Gastrocnemius medialis (tissue), 4 donors: ENCODE results near the gene GRIK4. TPM values are rescaled to one million over a fixed set of nuclear protein-coding genes. Genes with fewer than 3 reads are reported as not detected.

Source experiments
- ATAC-seq, 2 donors: fragments of 150-250 bp; one replicate each; pipeline ENCODE4 v1.9.1; 2016
- DNase-seq, 2 donors: peaks; one replicate each; pipeline ENCODE4 v3.0.0-alpha.2; 2019
- H3K27ac ChIP-seq, 4 donors: fragments of 200-600 bp; sonication (generic); 1 replicate in 1 of 4; 2 replicates in 3 of 4; pipeline ENCODE4 v1.5.1; 2016 to 2018; ENCODE audit warnings: mild to moderate bottlenecking in 2 of 4, moderate library complexity in 1 of 4
- H3K27me3 ChIP-seq, 3 donors: fragments of 200-600 bp; sonication (generic) in 2 of 3; 1 replicate in 1 of 3; 2 replicates in 2 of 3; pipeline versions ENCODE4 v1.5.1 to v1.6.0; 2016 to 2019; ENCODE audit warnings: mild to moderate bottlenecking in 1 of 3, moderate library complexity in 1 of 3
- H3K36me3 ChIP-seq, 2 donors: fragments of 200-600 bp; sonication (generic) in 1 of 2; one replicate each; pipeline ENCODE4 v1.5.1; 2017 to 2018
- H3K4me1 ChIP-seq, 2 donors: fragments of 200-600 bp; sonication (generic) in 1 of 2; one replicate each; pipeline ENCODE4 v1.5.1; 2016 to 2017; ENCODE audit warnings: mild to moderate bottlenecking in 2 of 2
- H3K4me3 ChIP-seq, 4 donors: fragments of 200-600 bp; sonication (generic) in 3 of 4; 1 replicate in 1 of 4; 2 replicates in 3 of 4; pipeline ENCODE4 v1.5.1; 2016 to 2019; ENCODE audit warnings: mild to moderate bottlenecking in 2 of 4
- H3K9me3 ChIP-seq, 3 donors: fragments of 200-600 bp; sonication (generic) in 2 of 3; 1 replicate in 1 of 3; 2 replicates in 2 of 3; pipeline ENCODE4 v1.5.1; 2016 to 2019
- POLR2A ChIP-seq, 2 donors: fragments of 450-650 bp; IDR thresholded peaks; one replicate each; pipeline ENCODE4 v1.6.1; 2017; ENCODE audit warnings: antibody characterized with exemption in 2 of 2, mild to moderate bottlenecking in 2 of 2, moderate library complexity in 2 of 2
- in situ Hi-C, 4 donors: fragments of 200-750 bp; cut with MboI; loops; one replicate each; pipeline versions ENCODE4 v1.15.0 to v1.8.0; 2017; ENCODE audit warnings: low sequenced_read_pairs in 4 of 4
- intact Hi-C: fragments of 100-400 bp; cut with DNase I; formaldehyde crosslinking; loops from one replicate; pipeline ENCODE4 v1.15.1; 2023; ENCODE audit warnings: low total_unique reads
- total RNA-seq, 4 donors: library from RNA; depleted of rRNA; stranded (reverse); fragments of >200 nt; gene quantifications; one replicate each; pipeline versions ENCODE4 v1.1.0 to v1.2.3, GENCODE V29; 2016
- TF ChIP-seq, protein P1 (sequence below), 5 experiments: fragments of 450-650 bp in 3 of 5; fragments of 200-600 bp in 2 of 5; sonication (generic) in 2 of 5; IDR thresholded peaks in 4 of 5; conservative IDR thresholded peaks in 1 of 5; 1 replicate in 4 of 5; 2 replicates in 1 of 5; pipeline ENCODE4 v1.5.1; 2016 to 2019; ENCODE audit warnings: antibody characterized with exemption in 5 of 5, mild to moderate bottlenecking in 3 of 5, moderate library complexity in 3 of 5

The GRIK4 gene
- total RNA-seq, 4 donors from 2014 or later = 0.42 TPM; not detected in 3

DNA sequence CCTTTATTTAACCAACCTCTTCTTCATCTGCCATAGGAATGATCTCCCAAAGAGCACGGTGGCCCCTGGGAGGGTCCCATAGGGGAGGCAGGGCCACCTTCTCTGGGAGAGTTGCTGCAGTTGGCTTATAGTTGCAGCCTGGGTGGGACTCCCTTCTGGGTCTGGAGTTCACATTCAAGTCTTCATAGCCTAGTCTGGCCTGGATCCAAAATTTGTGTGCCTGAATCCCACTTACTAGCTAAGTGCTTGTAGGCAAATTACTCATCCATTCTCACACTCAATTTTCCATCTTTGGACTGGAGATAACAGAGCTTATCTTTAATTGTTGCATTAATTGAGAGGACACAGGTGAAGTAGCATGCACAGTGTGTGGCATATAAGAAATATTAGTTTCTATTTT is 163.6 kb downstream of the GRIK4 start:
- DNase-seq = no peak
- H3K36me3 ChIP-seq = no peaks in the 10 kb centered on the region
- no peak for ATAC-seq
- no peak for TF ChIP-seq POLR2A (IDR thresholded peaks at IDR 0.05)
- TF ChIP-seq, protein P1, sequence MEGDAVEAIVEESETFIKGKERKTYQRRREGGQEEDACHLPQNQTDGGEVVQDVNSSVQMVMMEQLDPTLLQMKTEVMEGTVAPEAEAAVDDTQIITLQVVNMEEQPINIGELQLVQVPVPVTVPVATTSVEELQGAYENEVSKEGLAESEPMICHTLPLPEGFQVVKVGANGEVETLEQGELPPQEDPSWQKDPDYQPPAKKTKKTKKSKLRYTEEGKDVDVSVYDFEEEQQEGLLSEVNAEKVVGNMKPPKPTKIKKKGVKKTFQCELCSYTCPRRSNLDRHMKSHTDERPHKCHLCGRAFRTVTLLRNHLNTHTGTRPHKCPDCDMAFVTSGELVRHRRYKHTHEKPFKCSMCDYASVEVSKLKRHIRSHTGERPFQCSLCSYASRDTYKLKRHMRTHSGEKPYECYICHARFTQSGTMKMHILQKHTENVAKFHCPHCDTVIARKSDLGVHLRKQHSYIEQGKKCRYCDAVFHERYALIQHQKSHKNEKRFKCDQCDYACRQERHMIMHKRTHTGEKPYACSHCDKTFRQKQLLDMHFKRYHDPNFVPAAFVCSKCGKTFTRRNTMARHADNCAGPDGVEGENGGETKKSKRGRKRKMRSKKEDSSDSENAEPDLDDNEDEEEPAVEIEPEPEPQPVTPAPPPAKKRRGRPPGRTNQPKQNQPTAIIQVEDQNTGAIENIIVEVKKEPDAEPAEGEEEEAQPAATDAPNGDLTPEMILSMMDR (IDR thresholded peaks at IDR 0.05 in 4 of 5, conservative IDR thresholded peaks at IDR 0.05 in 1 of 5) = no peak
- no peaks in the 10 kb centered on the region for H3K4me1 ChIP-seq
- H3K4me3 ChIP-seq = no peak overlapping the region
- H3K27me3 ChIP-seq = no peaks in the 10 kb centered on the region
- no peaks in the 10 kb centered on the region for H3K9me3 ChIP-seq
- no peak overlapping the region for H3K27ac ChIP-seq
- in situ Hi-C loops (no loop called here), intact Hi-C loops (no loop called here)

DNA sequence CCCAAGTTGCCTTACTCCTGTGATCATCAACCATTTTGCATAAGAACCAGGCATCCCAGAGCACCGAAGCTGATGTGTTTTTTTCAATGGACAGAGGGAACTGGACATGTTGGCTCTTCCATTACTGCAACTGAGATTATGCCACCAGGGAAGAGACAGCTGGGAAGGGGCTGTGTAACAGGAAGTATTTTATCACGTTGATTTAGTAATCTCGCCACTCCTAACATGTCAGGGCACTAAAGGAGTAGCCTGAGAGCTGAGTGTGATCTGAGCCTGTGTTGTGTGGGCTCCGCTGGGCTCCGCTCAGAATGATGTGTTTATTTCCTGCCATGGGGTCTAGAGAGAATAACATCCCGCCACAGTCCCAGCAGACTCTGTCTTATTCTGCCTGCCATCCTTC is 165.4 kb downstream of the GRIK4 start:
- TF ChIP-seq, protein P1 (IDR thresholded peaks at IDR 0.05 in 4 of 5, conservative IDR thresholded peaks at IDR 0.05 in 1 of 5) = no peak
- no peak for TF ChIP-seq POLR2A (IDR thresholded peaks at IDR 0.05)
- Histone ChIP-seq H3K27ac (no peak overlapping the region), H3K4me3 (no peak overlapping the region), H3K27me3 (peaks cover 0 to 5% (median 0%) of the 10 kb centered on the region in 3 donors), H3K4me1 (no peaks in the 10 kb centered on the region), H3K9me3 (no peaks in the 10 kb centered on the region), H3K36me3 (no peaks in the 10 kb centered on the region)
- DNase-seq (no peak), ATAC-seq (no peak)
- in situ Hi-C loops = no loop called here
- intact Hi-C loops = no loop called here

DNA sequence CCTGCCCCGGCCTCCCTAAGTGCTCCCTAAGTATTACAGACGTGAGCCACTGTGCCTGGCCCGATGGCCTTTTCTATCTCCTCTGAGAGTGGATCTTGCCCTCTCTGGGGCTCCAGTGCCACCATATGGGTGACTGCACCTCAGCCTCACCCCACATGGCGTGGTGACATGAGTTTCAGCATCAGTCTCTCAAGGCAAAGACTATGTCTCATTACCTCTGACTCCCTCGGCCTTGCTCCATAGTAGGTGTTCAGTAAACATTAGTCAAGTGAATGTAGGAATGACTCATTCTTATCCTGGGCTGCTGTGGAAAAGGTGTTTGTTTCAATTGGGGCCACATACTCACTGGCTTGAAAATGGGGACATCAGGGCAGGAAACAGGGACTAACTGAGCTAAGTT is 168.8 kb downstream of the GRIK4 start:
- intact Hi-C loops (no loop called here), in situ Hi-C loops (loop anchor here in 3 of 4 donors (10.0 kb wide), 2 partner anchors 166 to 176 kb away; partner anchors contain the start of gene GRIK4 (in 2 of the 3))
- Histone ChIP-seq H3K27ac (no peak overlapping the region), H3K27me3 (peaks cover 0 to 5% (median 0%) of the 10 kb centered on the region in 3 donors), H3K36me3 (no peaks in the 10 kb centered on the region), H3K4me3 (no peak overlapping the region), H3K9me3 (no peaks in the 10 kb centered on the region), H3K4me1 (no peaks in the 10 kb centered on the region)
- no peak for ATAC-seq
- DNase-seq = no peak
- no peak for TF ChIP-seq POLR2A (IDR thresholded peaks at IDR 0.05)
- TF ChIP-seq, protein P1 (IDR thresholded peaks at IDR 0.05 in 4 of 5, conservative IDR thresholded peaks at IDR 0.05 in 1 of 5) = no peak

DNA sequence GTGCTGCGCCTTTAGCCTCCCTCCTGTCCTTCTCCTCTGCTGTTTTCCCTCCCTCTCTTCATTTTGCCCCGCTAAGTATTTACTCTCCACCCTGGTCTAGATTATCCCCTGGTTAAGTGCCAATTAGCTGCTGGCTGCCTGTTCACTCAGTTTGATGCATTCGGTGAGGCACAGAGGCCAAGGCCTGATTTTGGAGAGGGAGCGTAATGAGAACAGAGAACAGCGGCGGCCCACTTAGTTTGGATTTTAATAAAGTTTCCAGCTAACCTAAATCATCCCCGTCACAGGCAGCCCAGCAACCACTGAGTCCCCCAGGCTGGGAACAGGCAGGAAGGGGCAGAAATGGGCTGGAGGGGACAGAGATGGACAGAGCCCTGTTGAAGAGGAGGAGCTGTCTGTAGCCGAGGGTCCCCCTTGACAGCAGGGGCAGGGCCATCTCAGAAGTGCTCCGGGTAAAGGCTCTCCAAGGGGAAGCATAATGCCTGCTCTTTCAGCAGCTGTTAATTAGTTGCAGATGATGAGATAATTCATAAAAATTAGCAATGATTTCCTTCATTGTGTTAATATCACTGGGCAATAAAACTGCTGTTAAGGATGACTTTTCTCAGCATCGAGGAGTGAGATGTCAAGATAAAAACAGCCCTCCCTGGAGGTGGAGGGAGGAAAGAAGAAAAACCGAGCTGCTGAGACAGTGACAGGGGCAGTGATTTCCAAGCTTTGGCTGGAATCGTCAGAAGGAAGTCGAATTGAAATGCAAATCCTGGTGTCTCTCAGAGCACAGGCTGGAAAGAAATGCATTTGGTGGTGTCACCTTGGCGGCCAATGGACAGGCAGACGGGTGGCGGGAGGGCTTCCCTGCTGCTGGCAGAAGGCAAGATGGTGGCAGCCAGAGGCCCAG is 170.1 kb downstream of the GRIK4 start:
- H3K27me3 ChIP-seq = peaks cover 0 to 5% (median 0%) of the 10 kb centered on the region in 3 donors
- intact Hi-C loops (no loop called here), in situ Hi-C loops (loop anchor here in 3 of 4 donors (10.0 kb wide), 2 partner anchors 167 to 177 kb away; partner anchors contain the start of gene GRIK4 (in 2 of the 3))
- ATAC-seq = no peak
- no peak overlapping the region for H3K4me3 ChIP-seq
- H3K36me3 ChIP-seq = no peaks in the 10 kb centered on the region
- TF ChIP-seq, protein P1 (IDR thresholded peaks at IDR 0.05 in 4 of 5, conservative IDR thresholded peaks at IDR 0.05 in 1 of 5) = no peak
- no peak for TF ChIP-seq POLR2A (IDR thresholded peaks at IDR 0.05)
- DNase-seq = no peak
- H3K9me3 ChIP-seq = no peaks in the 10 kb centered on the region
- no peaks in the 10 kb centered on the region for H3K4me1 ChIP-seq
- H3K27ac ChIP-seq = no peak overlapping the region
